ENCODE results near the gene LRRC3.

- TF ChIP-seq POLR2AphosphoS5 (IDR thresholded peaks at IDR 0.05; ENCODE audit: low read depth, low read length): no peak
- no peak for TF ChIP-seq POLR2A (IDR thresholded peaks at IDR 0.05; ENCODE audit: low read depth, low read length)
- TF ChIP-seq POU2F2 (IDR thresholded peaks at IDR 0.05; ENCODE audit: low read depth, low read length): no peak
- TF ChIP-seq SPI1 (IDR thresholded peaks at IDR 0.05; ENCODE audit: low read depth, low read length): no peak
- TF ChIP-seq TAF1 (IDR thresholded peaks at IDR 0.05; ENCODE audit: low read depth, low read length): no peak
Measured at GRCh38 chr21:44461464-44462001, 6.2 kb downstream of the LRRC3 start.

All from GM12891 (cell line).